Stimulated activated CD8-positive, alpha-beta memory T cell treated with anti-CD3 and anti-CD28 coated beads, Interleukin-7, amount 100 ng/mL, for 4 hours (primary cell): Measurements from ENCODE around the gene TAB2.
"Not testable (repeated sequence)": the region's sequence is repeated elsewhere in the genome, so short reads cannot be mapped to it uniquely, and the experiment has no call there.

Experiments
- DNase-seq, 2 donors: peaks; one replicate each; pipeline ENCODE4 v3.0.0-alpha.2; 2020; ENCODE audit warnings: low read depth in 2 of 2

Gene TAB2

GRCh38 chr6:149333266-149333620 is 15.7 kb downstream of the TAB2 start:
- no peak for DNase-seq

- no peak for DNase-seq
Observed at GRCh38 chr6:149334201-149334600, 16.7 kb downstream of the TAB2 start.

GRCh38 chr6:149334682-149335160 is 17.2 kb downstream of the TAB2 start:
- no peak for DNase-seq

- DNase-seq, result peak in 1 of 2 donors; percentile 27
Observed at GRCh38 chr6:149335924-149336608, 18.6 kb downstream of the TAB2 start.

- DNase-seq, result no peak
Observed at GRCh38 chr6:149336609-149336928, 19.1 kb downstream of the TAB2 start.

- no peak for DNase-seq
Observed at GRCh38 chr6:149337320-149337719, 19.8 kb downstream of the TAB2 start.

GRCh38 chr6:149340200-149340599 is 22.7 kb downstream of the TAB2 start:
- no peak for DNase-seq

- no peak for DNase-seq
Observed at GRCh38 chr6:149342525-149342924, 25.0 kb downstream of the TAB2 start.

GRCh38 chr6:149343501-149343900 is 26.0 kb downstream of the TAB2 start:
- no peak for DNase-seq

- no peak for DNase-seq
Observed at GRCh38 chr6:149346078-149346477, 28.6 kb downstream of the TAB2 start.

GRCh38 chr6:149347067-149347466 is 29.6 kb downstream of the TAB2 start:
- DNase-seq, result no peak

- DNase-seq, result not testable (repeated sequence)
Observed at GRCh38 chr6:149349279-149349678, 31.8 kb downstream of the TAB2 start.

- no peak for DNase-seq
Observed at GRCh38 chr6:149354009-149354408, 36.5 kb downstream of the TAB2 start.

- no peak for DNase-seq
Observed at GRCh38 chr6:149356081-149356750, 38.7 kb downstream of the TAB2 start.

- DNase-seq, result no peak
Observed at GRCh38 chr6:149357726-149358538, 40.4 kb downstream of the TAB2 start.

GRCh38 chr6:149359440-149359839 is 41.9 kb downstream of the TAB2 start:
- no peak for DNase-seq

GRCh38 chr6:149360536-149360935 is 43.0 kb downstream of the TAB2 start:
- no peak for DNase-seq

GRCh38 chr6:149362289-149362688 is 44.8 kb downstream of the TAB2 start:
- no peak for DNase-seq

- no peak for DNase-seq
Observed at GRCh38 chr6:149363154-149363553, 45.6 kb downstream of the TAB2 start.

- no peak for DNase-seq
Observed at GRCh38 chr6:149364557-149364956, 47.0 kb downstream of the TAB2 start.

- DNase-seq, result no peak
Observed at GRCh38 chr6:149365197-149365596, 47.7 kb downstream of the TAB2 start.

- no peak for DNase-seq
Observed at GRCh38 chr6:149366267-149366921, 48.9 kb downstream of the TAB2 start.
